K562 (cell line): ENCODE measurements around the gene PMP22. TPM values are rescaled to one million over a fixed set of nuclear protein-coding genes. Genes with fewer than 3 reads are reported as not detected.
A peak's percentile ranks its signal among the peaks of the same experiment; 100 is the strongest.

Source experiments
- ATAC-seq: fragments of 200-7000 bp; cut with Tn5 transposase; 3 replicates; pipeline ENCODE4 v1.9.1; 2020; ENCODE audit warnings: moderate library complexity
- BruUV-seq: library from RNA; stranded (reverse); fragments of 400-500 nt; replicated peaks from 2 replicates; lab custom pipeline; 2021; lab: Mats Ljungman, UMichigan
- CTCF ChIA-PET: fragments of 300-600 bp; formaldehyde crosslinking; extraction: SDS; loops from one replicate; lab custom pipeline; 2021; ENCODE audit warnings: low intra/inter-chr PET ratio; lab: Yijun Ruan, JAX
- POLR2A ChIA-PET: fragments of 300-600, 350-650 bp; sonication (Branson Sonifier 250); formaldehyde crosslinking; extraction: SDS; loops from one replicate; lab custom pipeline; 2021; ENCODE audit warnings: antibody characterized with exemption, inconsistent platforms; lab: Yijun Ruan, JAX
- DNase-seq, 4 experiments: peaks; one replicate each; pipeline versions ENCODE4 v3.0.0 to v3.0.0-alpha.2; 2011 to 2018; ENCODE audit warnings: low spot score in 3 of 4, mixed read lengths in 3 of 4; ENCODE audit errors: extremely low read depth in 1 of 4
- FAIRE-seq: peaks from 2 replicates; lab custom pipeline; 2011; peaks lifted over from hg19 to GRCh38; lab: Jason Lieb, UNC
- H2AFZ ChIP-seq: 2 replicates; pipeline ENCODE4 v1.6.0; 2011; ENCODE audit warnings: low read depth, low read length, control low read depth, inconsistent platforms
- H3K27ac ChIP-seq: fragments of 200-600 bp; 3 replicates; pipeline ENCODE4 v1.8.0; 2011; ENCODE audit warnings: low read depth, mild to moderate bottlenecking, control low read depth, inconsistent platforms, low read length, moderate library complexity, mixed read lengths; ENCODE audit errors: extremely low read depth
- H3K27me3 ChIP-seq, 2 experiments: fragments of 300-600 bp in 1 of 2; 2 replicates in 1 of 2; 3 replicates in 1 of 2; pipeline versions ENCODE4 v1.6.0 to v1.8.0; 2011; ENCODE audit warnings: inconsistent platforms in 2 of 2, low read length in 2 of 2, mild to moderate bottlenecking in 1 of 2, mixed read lengths in 1 of 2, moderate library complexity in 1 of 2; ENCODE audit not compliant: control insufficient read depth in 2 of 2, insufficient read depth in 2 of 2
- H3K36me3 ChIP-seq: fragments of 300-600 bp; 3 replicates; pipeline ENCODE4 v1.8.0; 2011; ENCODE audit warnings: mild to moderate bottlenecking, low read length, inconsistent platforms; ENCODE audit not compliant: control insufficient read depth, insufficient read depth
- H3K4me1 ChIP-seq, 2 experiments: fragments of 200-600 bp in 1 of 2; replicated peaks in 1 of 2; 2 replicates in 1 of 2; 3 replicates in 1 of 2; pipeline versions ENCODE4 v1.5.1 to v1.8.0; 2011; ENCODE audit warnings: inconsistent platforms in 2 of 2, low read length in 2 of 2, mild to moderate bottlenecking in 1 of 2, mixed read lengths in 1 of 2, moderate library complexity in 1 of 2; ENCODE audit not compliant: control insufficient read depth in 2 of 2, insufficient read depth in 2 of 2
- H3K4me2 ChIP-seq: 2 replicates; pipeline ENCODE4 v1.6.1; 2011; ENCODE audit warnings: low read length, control low read depth, inconsistent platforms, mixed read lengths; ENCODE audit not compliant: insufficient read depth
- H3K4me3 ChIP-seq: fragments of 200-600 bp; sonication (generic), shearing (Covaris generic); 2 replicates; pipeline ENCODE4 v1.5.1; 2016; ENCODE audit warnings: control low read depth, inconsistent platforms
- H3K79me2 ChIP-seq: fragments of 200-600 bp; 3 replicates; pipeline ENCODE4 v1.8.0; 2011; ENCODE audit warnings: low read length, inconsistent platforms; ENCODE audit not compliant: control insufficient read depth, insufficient read depth
- H3K9ac ChIP-seq, 2 experiments: 2 replicates each; pipeline versions ENCODE4 v1.6.0 to v1.6.1; 2011; ENCODE audit warnings: low read depth in 2 of 2, low read length in 2 of 2, control low read depth in 1 of 2, inconsistent platforms in 1 of 2, mild to moderate bottlenecking in 1 of 2, mixed read lengths in 1 of 2; ENCODE audit not compliant: insufficient read depth in 1 of 2
- H3K9me1 ChIP-seq: one replicate; pipeline ENCODE4 v1.6.0; 2011; ENCODE audit warnings: inconsistent platforms, mild to moderate bottlenecking, low read length, moderate library complexity; ENCODE audit not compliant: control insufficient read depth, insufficient read depth
- H3K9me3 ChIP-seq: replicated peaks from 2 replicates; pipeline ENCODE4 v1.5.1; 2011; ENCODE audit warnings: low read depth, low read length, inconsistent platforms; ENCODE audit not compliant: control insufficient read depth, insufficient read depth
- H4K20me1 ChIP-seq: replicated peaks from 2 replicates; pipeline ENCODE4 v1.6.1; 2011; ENCODE audit warnings: low read length, inconsistent platforms, mixed read lengths; ENCODE audit not compliant: control insufficient read depth, insufficient read depth
- ARNT ChIP-seq, 2 experiments: fragments of 450-650 bp; IDR thresholded peaks; 2 replicates each; pipeline ENCODE4 v1.6.1; 2016; ENCODE audit warnings: mild to moderate bottlenecking in 1 of 2
- EZH2 ChIP-seq: IDR thresholded peaks from 2 replicates; pipeline ENCODE4 v1.6.1; 2012; ENCODE audit warnings: low read depth, mild to moderate bottlenecking, inconsistent platforms, low read length, borderline replicate concordance
- KAT2B ChIP-seq: IDR thresholded peaks from one replicate; pipeline ENCODE4 v1.6.1; 2012; ENCODE audit warnings: low read depth, mild to moderate bottlenecking, control low read depth, inconsistent platforms, low read length, moderate library complexity
- L3MBTL2 ChIP-seq: fragments of 450-650 bp; IDR thresholded peaks from 2 replicates; pipeline ENCODE4 v1.6.1; 2016; ENCODE audit warnings: mild to moderate bottlenecking, moderate library complexity
- MBD1 ChIP-seq: fragments of 250-450 bp; sonication (Bioruptor Pico); IDR thresholded peaks from 2 replicates; pipeline ENCODE4 v1.8.0; 2022; ENCODE audit warnings: inconsistent platforms
- MEF2D ChIP-seq: conservative IDR thresholded peaks from 2 replicates; pipeline ENCODE4 v1.6.1; 2016; ENCODE audit warnings: low read depth, missing genetic modification characterization, missing compliant biosample characterization
- VEZF1 ChIP-seq: fragments of 200-800 bp; sonication (Bioruptor generic); IDR thresholded peaks from 2 replicates; pipeline ENCODE4 v1.6.1; 2017; ENCODE audit warnings: missing genetic modification characterization, missing compliant biosample characterization
- ZNF197 ChIP-seq: fragments of 200-800 bp; sonication (Bioruptor generic); IDR thresholded peaks from 2 replicates; pipeline ENCODE4 v1.6.1; 2016; ENCODE audit warnings: low read depth, missing genetic modification characterization, missing compliant biosample characterization
- WGBS: fragments of 100-300 bp; shearing (Covaris generic); methylation state at CpG from one replicate; pipeline ENCODE4 v1.1.6; 2016; ENCODE audit warnings: low coverage, mixed read lengths; ENCODE audit not compliant: insufficient coverage; ENCODE audit errors: missing lambda C conversion rate; 5-methylcytosine and 5-hydroxymethylcytosine counted together
- in situ Hi-C: fragments of 300-500 bp; cut with MboI; formaldehyde crosslinking; loops from 4 replicates; pipeline ENCODE4 v1.15.0; 2018; ENCODE audit warnings: inconsistent platforms, mixed read lengths
- intact Hi-C: fragments of 100-400 bp; cut with micrococcal nuclease; formaldehyde crosslinking; loops from 2 replicates; pipeline ENCODE4 v1.14.2; 2022
- polyA plus RNA-seq, 8 experiments: library from polyadenylated mRNA; depleted of rRNA in 4 of 8; stranded (reverse) in 5 of 8; unstranded in 3 of 8; fragments of >200 nt; fragmentation: Nextera tagmentation in 2 of 8; fragmentation: Illumina TruSeq in 1 of 8; extraction: Ambion mirVana in 2 of 8; extraction: Trizol in 1 of 8; gene quantifications; 2 replicates each; pipeline versions ENCODE4 v1.2.1 to v1.2.3, GENCODE V29; 2011 to 2014; ENCODE audit warnings: inconsistent platforms in 1 of 8, missing spikeins in 1 of 8
- total RNA-seq, 7 experiments: library from RNA; depleted of rRNA in 6 of 7; stranded (reverse); fragments of >200 nt in 6 of 7; fragmentation: Illumina TruSeq in 2 of 7; extraction: Trizol in 2 of 7; gene quantifications; 2 replicates each; pipeline versions ENCODE4 v1.2.1 to v1.2.3, GENCODE V29; 2011 to 2021; ENCODE audit warnings: low replicate concordance in 1 of 7

Gene PMP22
- total and polyA plus RNA-seq, 9 of the 15 experiments (the other 6 are each of a cell fraction or from before 2014, with no cell fraction given): 12.6 to 62.3 (median 25.8) TPM

GRCh38 chr17:15257258-15257788 is 7.8 kb downstream of the PMP22 start (continued):
- TF ChIP-seq VEZF1 (CRISPR knock-in tag) (0 out of 2 replicates have a peak, but pooled peaks have one; percentile 10), KAT2B (no peak), ARNT (IDR thresholded peaks at IDR 0.05) (no peak)

DNA sequence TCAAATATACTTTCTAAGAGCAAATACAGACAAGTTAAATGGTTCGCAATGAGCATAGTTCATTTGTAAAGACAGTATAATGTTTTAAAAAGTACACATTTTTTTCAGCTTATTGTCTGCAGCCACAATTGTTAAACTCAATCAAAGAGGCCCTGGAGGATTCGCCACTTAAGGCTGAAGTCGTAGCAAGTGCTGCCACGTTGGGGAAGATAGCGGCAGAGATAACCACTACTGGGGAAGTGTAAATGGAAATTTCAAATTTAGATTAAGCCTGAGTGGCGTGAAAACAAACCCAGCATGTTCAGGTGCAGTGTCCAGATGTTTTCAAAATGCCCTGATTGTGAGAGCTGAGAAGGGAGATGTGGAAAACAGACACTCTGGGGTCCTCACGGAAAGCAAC is 8.4 kb downstream of the PMP22 start:
- Histone ChIP-seq H3K79me2 (peaks cover 4% of the 10 kb centered on the region; the same call in 2 of the 3 replicates), H3K4me3 (no peak overlapping the region), H3K4me1 (peaks cover 19 to 22% of the 10 kb centered on the region in 2 experiments), H3K4me2 (peak overlapping the region; percentile 69; the same call in 1 of the 2 replicates), H3K9me3 (no peaks in the 10 kb centered on the region), H2AFZ (peak overlapping the region; percentile 81), H3K27me3 (no peaks in the 10 kb centered on the region), H3K9me1 (no peaks in the 10 kb centered on the region), H4K20me1 (no peaks in the 10 kb centered on the region), H3K36me3 (peaks cover 36% of the 10 kb centered on the region; the same call in 2 of the 3 replicates), H3K9ac (peak overlapping the region; percentile 7 to 23; a peak in 1 of 4 replicates), H3K27ac (peak overlapping the region; percentile 1; the same call in 1 of the 3 replicates)
- CTCF ChIA-PET: interaction anchor here (0.7 to 2.8 kb wide), 2 partner anchors 246 to 270 kb away, joined by 3 to 12 read pairs; no protein-coding TSS in a partner anchor
- in situ Hi-C loops (loop anchor here (5.0 to 25.0 kb wide), 2 partner anchors 246 to 706 kb away; no protein-coding TSS in a partner anchor), intact Hi-C loops (no loop called here)
- no peak for DNase-seq
- ATAC-seq: no peak
- BruUV-seq: no TSS peak
- FAIRE-seq: no peak
- WGBS: 18% methylated on average over 7 of the region's 7 CpGs
- POLR2A ChIA-PET: no interaction called here
- TF ChIP-seq EZH2 (no peak), MBD1 (peak; percentile 62; the same call in 1 of the 2 replicates), L3MBTL2 (0 out of 2 replicates have a peak, but pooled peaks have one; percentile 4), ZNF197 (no peak), MEF2D (tag) (no peak)
